Right cardiac atrium (tissue), 5 donors: Measurements from ENCODE around the gene ADRA2A. TPM values are rescaled to one million over a fixed set of nuclear protein-coding genes. Genes with fewer than 3 reads are reported as not detected.
A peak's percentile ranks its signal among the peaks of the same experiment; 100 is the strongest.

Experiments
- ATAC-seq, 2 donors: fragments of 200-7000 bp; cut with Tn5 transposase; one replicate each; pipeline versions ENCODE4 v1.8.0 to v1.9.1; 2020; ENCODE audit warnings: moderate library complexity in 2 of 2, mild to moderate bottlenecking in 1 of 2
- DNase-seq, 3 donors: peaks; one replicate each; pipeline ENCODE4 v3.0.0-alpha.2; 2020
- H3K27ac ChIP-seq: one replicate; pipeline ENCODE4 v1.5.1; 2013; ENCODE audit warnings: mild to moderate bottlenecking, low read length, control low read depth, moderate library complexity
- H3K27me3 ChIP-seq: one replicate; pipeline ENCODE4 v1.6.1; 2013; ENCODE audit not compliant: control insufficient read depth, insufficient read depth
- H3K4me1 ChIP-seq: one replicate; pipeline ENCODE4 v1.6.1; 2013; ENCODE audit warnings: low read length; ENCODE audit not compliant: control insufficient read depth, insufficient read depth
- H3K4me3 ChIP-seq: one replicate; pipeline ENCODE4 v1.5.1; 2013; ENCODE audit warnings: low read length, control low read depth
- H3K9me3 ChIP-seq: one replicate; pipeline ENCODE4 v1.6.1; 2013; ENCODE audit warnings: low read length; ENCODE audit not compliant: control insufficient read depth
- WGBS: extraction: QIAGEN DNeasy Blood & Tissue Kit; methylation state at CpG from one replicate; pipeline ENCODE4 v1.1.7; 2013; 5-methylcytosine and 5-hydroxymethylcytosine counted together
- intact Hi-C, 4 donors: fragments of 100-400 bp; cut with DNase I; formaldehyde crosslinking; loops; one replicate each; pipeline versions ENCODE4 v1.11.0 to v1.14.0; 2022 to 2023
- long read RNA-seq, 4 donors: library from polyadenylated mRNA; unstranded; transcript quantifications; one replicate each; pipeline ENCODE4 v2.0.0, GENCODE V29; 2020 to 2021
- polyA plus RNA-seq: library from polyadenylated mRNA; stranded (reverse); fragments of 200-250 nt; gene quantifications from one replicate; pipeline ENCODE4 v1.2.3, GENCODE V29; 2013
- total RNA-seq, 4 donors: library from RNA; stranded (reverse); fragmentation: NEBNext Ultra II Directional; extraction: Animal tissue kit (Norgen Biotek cat#: 25700); gene quantifications; one replicate each; pipeline ENCODE4 v1.2.1, GENCODE V29; 2021
- donor health status: healthy with polysubstance abuse.
- donor health status: DM: no; HTN: yes; CAD: no.
- donor health status: DM: no; HTN: no; CAD: no.
- donor health status: DM: no; HTN: yes; CAD: no; lungs with severe emphysema.
- donor health status: DM: yes; HTN: yes; CAD: no.

ADRA2A gene
- total RNA-seq = under 1 TPM; 0.41 to 0.83 (median 0.73) TPM
- 0.86 TPM for polyA plus RNA-seq
- long read RNA-seq, donor 1 = 0 reads
- long read RNA-seq, donor 2, partial matches to known transcripts = 0 of 1 reads
- long read RNA-seq, donor 2, other reads (novel, unspliced or antisense) = 0 of 1 reads
- long read RNA-seq, donor 3, partial matches to known transcripts = 0 of 1 reads
- long read RNA-seq, donor 3, other reads (novel, unspliced or antisense) = 0 of 1 reads
- long read RNA-seq, donor 4, partial matches to known transcripts = 0 of 1 reads
- long read RNA-seq, donor 4, other reads (novel, unspliced or antisense) = 0 of 1 reads

GRCh38 chr10:111076682-111077478, at the start of gene ADRA2A:
Gene ADRA2A, plus strand, starts transcription at chr10:111077029. Its CDS starts 968 bp downstream, at chr10:111077997.
- Histone ChIP-seq H3K4me1 (peaks cover 3% of the 10 kb centered on the region), H3K9me3 (no peaks in the 10 kb centered on the region), H3K4me3 (peak within 1 kb of the TSS; percentile 56), H3K27ac (no peak within 1 kb of the TSS), H3K27me3 (no peaks in the 10 kb centered on the region)
- under 1% methylated on average over 79 of the region's 79 CpGs for WGBS
- DNase-seq (peak; percentile 42 to 73 (median 59)), ATAC-seq (peak; percentile 51 to 66)
- intact Hi-C loops = no loop called here

- H3K4me3 ChIP-seq = no peak overlapping the region
- intact Hi-C loops = no loop called here
- no peak overlapping the region for H3K27ac ChIP-seq
- no peaks in the 10 kb centered on the region for H3K27me3 ChIP-seq
- DNase-seq = no peak
- H3K9me3 ChIP-seq = no peaks in the 10 kb centered on the region
- H3K4me1 ChIP-seq = no peaks in the 10 kb centered on the region
- 96% methylated on average over 9 of the region's 9 CpGs for WGBS
- ATAC-seq = no peak
Measured at GRCh38 chr10:111030042-111030750, 46.6 kb upstream of the ADRA2A start.

GRCh38 chr10:111034598-111035310, 42.1 kb upstream of the ADRA2A start:
- 72% methylated on average over 2 of the region's 2 CpGs for WGBS
- intact Hi-C loops = no loop called here
- no peaks in the 10 kb centered on the region for H3K4me1 ChIP-seq
- H3K4me3 ChIP-seq = no peak overlapping the region
- peaks cover 4% of the 10 kb centered on the region for H3K9me3 ChIP-seq
- H3K27me3 ChIP-seq = no peaks in the 10 kb centered on the region
- no peak overlapping the region for H3K27ac ChIP-seq
- ATAC-seq = no peak
- DNase-seq = no peak

- intact Hi-C loops = no loop called here
- ATAC-seq = no peak
- H3K9me3 ChIP-seq = peaks cover 4% of the 10 kb centered on the region
Measured at GRCh38 chr10:111035542-111035941, 41.3 kb upstream of the ADRA2A start.

GRCh38 chr10:111037858-111038257, 39.0 kb upstream of the ADRA2A start:
- DNase-seq = no peak
- H3K4me1 ChIP-seq = no peaks in the 10 kb centered on the region
- no peak overlapping the region for H3K27ac ChIP-seq
- H3K27me3 ChIP-seq = no peaks in the 10 kb centered on the region
- peaks cover 4% of the 10 kb centered on the region for H3K9me3 ChIP-seq
- no peak overlapping the region for H3K4me3 ChIP-seq
- intact Hi-C loops = no loop called here
- ATAC-seq = no peak

More at GRCh38 chr10:111035542-111035941, 41.3 kb upstream of the ADRA2A start:
- H3K4me1 ChIP-seq = no peaks in the 10 kb centered on the region
- H3K27ac ChIP-seq = no peak overlapping the region
- H3K27me3 ChIP-seq = no peaks in the 10 kb centered on the region
- no peak for DNase-seq
- H3K4me3 ChIP-seq = no peak overlapping the region

GRCh38 chr10:111039522-111039921, 37.3 kb upstream of the ADRA2A start:
- Histone ChIP-seq H3K9me3 (peaks cover 4% of the 10 kb centered on the region), H3K4me3 (no peak overlapping the region), H3K27ac (no peak overlapping the region), H3K27me3 (no peaks in the 10 kb centered on the region), H3K4me1 (no peaks in the 10 kb centered on the region)
- WGBS = 87% methylated on average over 2 of the region's 2 CpGs
- DNase-seq (no peak), ATAC-seq (no peak)
- intact Hi-C loops = no loop called here

GRCh38 chr10:111057006-111057405, 19.8 kb upstream of the ADRA2A start:
- Histone ChIP-seq H3K4me1 (no peaks in the 10 kb centered on the region), H3K27ac (no peak overlapping the region), H3K27me3 (no peaks in the 10 kb centered on the region), H3K4me3 (no peak overlapping the region), H3K9me3 (no peaks in the 10 kb centered on the region)
- DNase-seq (no peak), ATAC-seq (no peak)
- intact Hi-C loops = no loop called here
- WGBS = 51% methylated on average over 1 of the region's 1 CpG

GRCh38 chr10:111063471-111063870, 13.4 kb upstream of the ADRA2A start:
- H3K27me3 ChIP-seq = no peaks in the 10 kb centered on the region
- no peak for DNase-seq
- 90% methylated on average over 2 of the region's 2 CpGs for WGBS

GRCh38 chr10:111072232-111072631, 4.6 kb upstream of the ADRA2A start:
- WGBS = 48% methylated on average over 3 of the region's 3 CpGs
- intact Hi-C loops = no loop called here
- Histone ChIP-seq H3K27ac (no peak overlapping the region), H3K4me1 (no peaks in the 10 kb centered on the region), H3K9me3 (no peaks in the 10 kb centered on the region), H3K4me3 (no peak overlapping the region), H3K27me3 (no peaks in the 10 kb centered on the region)
- DNase-seq (no peak), ATAC-seq (no peak)

More at GRCh38 chr10:111063471-111063870, 13.4 kb upstream of the ADRA2A start:
- no peak overlapping the region for H3K27ac ChIP-seq
- intact Hi-C loops = no loop called here
- H3K4me1 ChIP-seq = no peaks in the 10 kb centered on the region
- H3K9me3 ChIP-seq = no peaks in the 10 kb centered on the region
- no peak overlapping the region for H3K4me3 ChIP-seq
- no peak for ATAC-seq

- H3K4me1 ChIP-seq = peaks cover 3% of the 10 kb centered on the region
- 11% methylated on average over 18 of the region's 18 CpGs for WGBS
- intact Hi-C loops = no loop called here
- H3K4me3 ChIP-seq = peak overlapping the region; percentile 56
- ATAC-seq (no peak), DNase-seq (peak in 1 of 3 donors; percentile 44)
- H3K9me3 ChIP-seq = no peaks in the 10 kb centered on the region
- no peak overlapping the region for H3K27ac ChIP-seq
- no peaks in the 10 kb centered on the region for H3K27me3 ChIP-seq
Measured at GRCh38 chr10:111075577-111076185, 1.1 kb upstream of the ADRA2A start.
